A673 (cell line): ENCODE data around the gene GSG1L.

Experiments used
- CTCF ChIP-seq: fragments of 300-800, 200-600 bp; sonication (generic); conservative IDR thresholded peaks from 2 replicates; pipeline ENCODE4 v1.5.1; 2017; ENCODE audit warnings: low read depth, mild to moderate bottlenecking, antibody characterized with exemption, low read length, moderate library complexity, mixed read lengths
- EZH2 ChIP-seq: fragments of 200-600 bp; sonication (generic); IDR thresholded peaks from 2 replicates; pipeline ENCODE4 v1.6.1; 2017; ENCODE audit warnings: borderline replicate concordance, low read depth, mild to moderate bottlenecking, mixed read lengths, antibody characterized with exemption, low read length; ENCODE audit not compliant: poor library complexity, severe bottlenecking

GRCh38 chr16:27982184-27982583 lies 81.3 kb downstream of the GSG1L start:
- no peak for TF ChIP-seq CTCF
- TF ChIP-seq EZH2, result no peak
